ENCODE measurements around the gene DXO.
"Not testable (repeated sequence)": the region's sequence is repeated elsewhere in the genome, so short reads cannot be mapped to it uniquely, and the experiment has no call there.

Gene DXO

DNA sequence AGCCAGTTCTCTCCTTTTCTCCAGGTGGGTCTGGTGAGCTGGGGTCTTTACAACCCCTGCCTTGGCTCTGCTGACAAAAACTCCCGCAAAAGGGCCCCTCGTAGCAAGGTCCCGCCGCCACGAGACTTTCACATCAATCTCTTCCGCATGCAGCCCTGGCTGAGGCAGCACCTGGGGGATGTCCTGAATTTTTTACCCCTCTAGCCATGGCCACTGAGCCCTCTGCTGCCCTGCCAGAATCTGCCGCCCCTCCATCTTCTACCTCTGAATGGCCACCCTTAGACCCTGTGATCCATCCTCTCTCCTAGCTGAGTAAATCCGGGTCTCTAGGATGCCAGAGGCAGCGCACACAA, 26.8 kb downstream of the DXO start:
- TF ChIP-seq, protein P1, sequence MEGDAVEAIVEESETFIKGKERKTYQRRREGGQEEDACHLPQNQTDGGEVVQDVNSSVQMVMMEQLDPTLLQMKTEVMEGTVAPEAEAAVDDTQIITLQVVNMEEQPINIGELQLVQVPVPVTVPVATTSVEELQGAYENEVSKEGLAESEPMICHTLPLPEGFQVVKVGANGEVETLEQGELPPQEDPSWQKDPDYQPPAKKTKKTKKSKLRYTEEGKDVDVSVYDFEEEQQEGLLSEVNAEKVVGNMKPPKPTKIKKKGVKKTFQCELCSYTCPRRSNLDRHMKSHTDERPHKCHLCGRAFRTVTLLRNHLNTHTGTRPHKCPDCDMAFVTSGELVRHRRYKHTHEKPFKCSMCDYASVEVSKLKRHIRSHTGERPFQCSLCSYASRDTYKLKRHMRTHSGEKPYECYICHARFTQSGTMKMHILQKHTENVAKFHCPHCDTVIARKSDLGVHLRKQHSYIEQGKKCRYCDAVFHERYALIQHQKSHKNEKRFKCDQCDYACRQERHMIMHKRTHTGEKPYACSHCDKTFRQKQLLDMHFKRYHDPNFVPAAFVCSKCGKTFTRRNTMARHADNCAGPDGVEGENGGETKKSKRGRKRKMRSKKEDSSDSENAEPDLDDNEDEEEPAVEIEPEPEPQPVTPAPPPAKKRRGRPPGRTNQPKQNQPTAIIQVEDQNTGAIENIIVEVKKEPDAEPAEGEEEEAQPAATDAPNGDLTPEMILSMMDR (IDR thresholded peaks at IDR 0.05; ENCODE audit: low read depth, low read length, missing control alignments), result no peak
- H3K4me3 ChIP-seq (replicated peaks; ENCODE audit: low read depth, low read length), result no peak overlapping the region
- DNase-seq (ENCODE audit: extremely low read depth, low read depth), result no peak

DNA sequence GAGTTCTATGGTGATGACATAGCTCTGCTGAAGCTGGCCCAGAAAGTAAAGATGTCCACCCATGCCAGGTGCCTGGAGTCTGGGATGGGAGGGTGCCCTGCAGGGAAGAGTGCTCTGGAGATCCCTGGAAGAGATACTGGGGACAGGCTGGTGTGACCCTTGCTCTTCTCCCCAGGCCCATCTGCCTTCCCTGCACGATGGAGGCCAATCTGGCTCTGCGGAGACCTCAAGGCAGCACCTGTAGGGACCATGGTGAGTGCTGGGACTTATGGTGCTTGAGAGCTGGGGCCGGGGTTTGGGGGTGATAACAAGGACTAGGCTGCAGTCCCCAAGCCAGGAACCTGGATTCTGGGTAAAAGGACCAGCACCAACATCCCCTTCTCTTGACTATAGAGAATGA, 28.2 kb downstream of the DXO start:
- no peak for DNase-seq (ENCODE audit: extremely low read depth, low read depth)

DNA sequence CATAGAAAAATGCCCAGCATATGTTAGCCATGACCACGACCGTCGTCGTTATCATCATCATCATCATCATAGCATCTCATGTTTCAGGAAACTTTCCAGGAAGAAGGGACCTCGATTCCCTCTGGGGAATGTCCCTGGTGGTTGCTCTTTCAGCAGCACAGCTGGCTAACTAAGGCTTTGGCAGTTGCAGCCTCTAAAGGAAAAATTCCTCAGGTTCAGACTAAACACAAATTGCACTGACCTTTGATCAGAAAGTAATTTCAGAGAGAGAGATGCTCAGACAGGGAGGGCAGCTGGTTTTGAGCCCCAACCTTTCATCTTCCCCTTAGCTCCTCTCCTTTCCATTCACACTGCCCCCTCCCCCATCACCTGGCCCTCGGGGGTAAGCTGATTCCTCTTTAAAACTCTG, 31.7 kb downstream of the DXO start:
- H3K4me3 ChIP-seq (replicated peaks; ENCODE audit: low read depth, low read length), result no peak overlapping the region
- TF ChIP-seq, protein P1 (IDR thresholded peaks at IDR 0.05; ENCODE audit: low read depth, low read length, missing control alignments), result peak; percentile 6
- peak; percentile 36 for DNase-seq (ENCODE audit: extremely low read depth, low read depth)

More for the DNA sequence above, 28.2 kb downstream of the DXO start:
- TF ChIP-seq, protein P1 (IDR thresholded peaks at IDR 0.05; ENCODE audit: low read depth, low read length, missing control alignments), result no peak
- no peak overlapping the region for H3K4me3 ChIP-seq (replicated peaks; ENCODE audit: low read depth, low read length)

DNA sequence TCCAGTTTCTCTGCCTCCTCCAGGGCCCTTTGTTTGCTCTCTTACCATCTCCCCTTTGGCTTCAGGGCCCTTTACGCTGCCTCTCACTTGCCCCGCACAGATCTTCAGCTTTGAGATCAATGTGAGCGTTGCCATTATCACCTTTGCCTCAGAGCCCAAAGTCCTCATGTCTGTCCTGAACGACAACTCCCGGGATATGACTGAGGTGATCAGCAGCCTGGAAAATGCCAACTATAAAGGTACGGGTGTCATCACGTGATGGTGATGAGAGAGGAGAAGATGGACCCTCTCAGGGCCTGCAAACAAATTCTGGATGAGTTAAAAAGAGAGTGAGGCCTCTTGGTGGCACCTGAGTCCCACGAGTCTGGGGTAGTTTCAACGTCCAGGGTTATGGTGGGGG, 36.1 kb downstream of the DXO start:
- TF ChIP-seq, protein P1 (IDR thresholded peaks at IDR 0.05; ENCODE audit: low read depth, low read length, missing control alignments), result no peak
- H3K4me3 ChIP-seq (replicated peaks; ENCODE audit: low read depth, low read length), result no peak overlapping the region
- no peak for DNase-seq (ENCODE audit: extremely low read depth, low read depth)

DNA sequence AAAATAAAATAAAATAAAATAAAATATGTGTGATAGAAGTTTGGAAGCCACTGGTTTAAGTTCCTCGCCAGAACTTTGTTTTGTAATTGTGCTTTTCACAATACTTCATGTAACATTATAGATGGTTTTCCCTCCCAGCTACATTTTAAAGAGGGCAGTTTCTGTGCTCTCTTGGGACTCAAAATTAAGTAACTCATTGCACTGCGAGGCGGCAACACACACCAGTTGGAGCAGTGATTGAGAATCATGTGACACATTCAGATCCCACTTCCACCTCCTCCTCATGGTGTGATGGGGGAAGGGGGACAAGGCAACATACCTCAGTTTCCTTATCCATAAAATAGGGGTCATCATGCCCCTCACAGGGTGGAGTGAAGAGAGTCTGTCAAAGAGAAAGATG, 36.9 kb downstream of the DXO start:
- DNase-seq (ENCODE audit: extremely low read depth, low read depth), result no peak
- H3K4me3 ChIP-seq (replicated peaks; ENCODE audit: low read depth, low read length), result no peak overlapping the region
- TF ChIP-seq, protein P1 (IDR thresholded peaks at IDR 0.05; ENCODE audit: low read depth, low read length, missing control alignments), result no peak

DNA sequence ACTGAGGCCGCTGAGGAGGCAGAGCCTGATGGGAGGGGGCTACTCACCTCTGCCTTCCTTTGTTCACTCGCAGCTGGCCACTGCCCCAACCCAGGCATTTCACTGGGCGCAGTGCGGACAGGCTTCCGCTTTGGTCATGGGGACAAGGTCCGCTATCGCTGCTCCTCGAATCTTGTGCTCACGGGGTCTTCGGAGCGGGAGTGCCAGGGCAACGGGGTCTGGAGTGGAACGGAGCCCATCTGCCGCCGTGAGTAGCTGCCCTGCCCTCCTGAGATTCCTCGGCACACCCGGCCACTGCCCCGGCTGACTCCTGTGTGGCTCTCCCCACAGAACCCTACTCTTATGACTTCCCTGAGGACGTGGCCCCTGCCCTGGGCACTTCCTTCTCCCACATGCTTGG, 38.4 kb downstream of the DXO start:
- TF ChIP-seq, protein P1 (IDR thresholded peaks at IDR 0.05; ENCODE audit: low read depth, low read length, missing control alignments), result no peak

DNA sequence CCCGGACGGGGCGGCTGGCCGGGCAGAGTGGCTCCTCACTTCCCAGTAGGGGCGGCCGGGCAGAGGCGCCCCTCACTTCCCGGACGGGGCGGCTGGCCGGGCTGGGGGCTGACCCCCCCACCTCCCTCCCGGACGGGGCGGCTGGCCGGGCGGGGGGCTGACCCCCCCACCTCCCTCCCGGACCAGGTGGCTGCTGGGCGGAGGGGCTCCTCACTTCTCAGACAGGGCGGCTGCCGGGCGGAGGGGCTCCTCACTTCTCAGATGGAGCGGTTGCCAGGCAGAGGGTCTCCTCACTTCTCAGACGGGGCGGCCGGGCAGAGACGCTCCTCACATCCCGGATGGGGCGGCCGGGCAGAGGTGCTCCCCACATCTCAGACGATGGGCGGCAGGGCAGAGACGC, 39.8 kb downstream of the DXO start:
- not testable (repeated sequence) for H3K4me3 ChIP-seq (replicated peaks; ENCODE audit: low read depth, low read length); DNase-seq (ENCODE audit: extremely low read depth, low read depth)

More for the DNA sequence above, 38.4 kb downstream of the DXO start:
- no peak overlapping the region for H3K4me3 ChIP-seq (replicated peaks; ENCODE audit: low read depth, low read length)
- DNase-seq (ENCODE audit: extremely low read depth, low read depth), result no peak

All from HFF-Myc (cell line).